ENCODE measurements around the gene DMRTA2. TPM values are rescaled to one million over a fixed set of nuclear protein-coding genes. Genes with fewer than 3 reads are reported as not detected.

Gene DMRTA2
- total and polyA plus RNA-seq, 4 donors, result 0.08 to 0.83 TPM; not detected in 2

- ATAC-seq (ENCODE audit: insufficient read depth, low FRiP score) (no peak), DNase-seq (no peak)
- peaks cover 29 to 88% (median 78%) of the 10 kb centered on the region in 3 donors for H3K27me3 ChIP-seq (ENCODE audit: control insufficient read depth in 3 of 3, insufficient read depth in 3 of 3, low read length in 2 of 3)
- H3K9me3 ChIP-seq (ENCODE audit: control insufficient read depth in 4 of 4, insufficient read depth in 3 of 4, low read length in 3 of 4), result peaks cover 0 to 23% (median 2%) of the 10 kb centered on the region in 4 donors
- no peak for TF ChIP-seq CTCF (IDR thresholded peaks at IDR 0.05; ENCODE audit: control extremely low read depth, extremely low read depth)
- no peak overlapping the region for H3K27ac ChIP-seq (ENCODE audit: low read depth in 1 of 2, low read length in 1 of 2)
- H3K36me3 ChIP-seq (ENCODE audit: control insufficient read depth in 4 of 4, insufficient read depth in 4 of 4, low read length in 4 of 4), result no peaks in the 10 kb centered on the region
- H3K9ac ChIP-seq (ENCODE audit: insufficient read depth in 1 of 2, low read length in 2 of 2), result no peak overlapping the region
- peaks cover 0 to 22% (median 0%) of the 10 kb centered on the region in 5 donors for H3K4me1 ChIP-seq (ENCODE audit: control insufficient read depth in 5 of 5, insufficient read depth in 5 of 5, low read length in 5 of 5)
- WGBS, 2 donors, result 2 to 3% methylated on average over 20 to 25 of the region's 25 CpGs
- no peak overlapping the region for H3K4me3 ChIP-seq
These were observed 7.1 kb downstream of the DMRTA2 start for GRCh38 chr1:50416150-50416527.

GRCh38 chr1:50415235-50416149 lies 7.8 kb downstream of the DMRTA2 start:
- H3K4me1 ChIP-seq (ENCODE audit: control insufficient read depth in 5 of 5, insufficient read depth in 5 of 5, low read length in 5 of 5), result peaks cover 0 to 17% (median 0%) of the 10 kb centered on the region in 5 donors
- H3K4me3 ChIP-seq, result no peak overlapping the region
- WGBS, 2 donors, result 5 to 8% methylated on average over 52 to 56 of the region's 56 CpGs
- H3K9ac ChIP-seq (ENCODE audit: insufficient read depth in 1 of 2, low read length in 2 of 2), result no peak overlapping the region
- DNase-seq, result no peak
- ATAC-seq (ENCODE audit: insufficient read depth, low FRiP score), result no peak
- H3K36me3 ChIP-seq (ENCODE audit: control insufficient read depth in 4 of 4, insufficient read depth in 4 of 4, low read length in 4 of 4), result no peaks in the 10 kb centered on the region
- TF ChIP-seq CTCF (IDR thresholded peaks at IDR 0.05; ENCODE audit: control extremely low read depth, extremely low read depth), result no peak
- peaks cover 0 to 18% (median 2%) of the 10 kb centered on the region in 4 donors for H3K9me3 ChIP-seq (ENCODE audit: control insufficient read depth in 4 of 4, insufficient read depth in 3 of 4, low read length in 3 of 4)
- H3K27ac ChIP-seq (ENCODE audit: low read depth in 1 of 2, low read length in 1 of 2), result no peak overlapping the region
- H3K27me3 ChIP-seq (ENCODE audit: control insufficient read depth in 3 of 3, insufficient read depth in 3 of 3, low read length in 2 of 3), result peaks cover 25 to 86% (median 75%) of the 10 kb centered on the region in 3 donors

GRCh38 chr1:50414853-50415234 lies 8.4 kb downstream of the DMRTA2 start:
- WGBS, 2 donors, result 34 to 35% methylated on average over 7 of the region's 7 CpGs
- no peak overlapping the region for H3K4me3 ChIP-seq
- peaks cover 0 to 18% (median 2%) of the 10 kb centered on the region in 4 donors for H3K9me3 ChIP-seq (ENCODE audit: control insufficient read depth in 4 of 4, insufficient read depth in 3 of 4, low read length in 3 of 4)
- H3K27me3 ChIP-seq (ENCODE audit: control insufficient read depth in 3 of 3, insufficient read depth in 3 of 3, low read length in 2 of 3), result peaks cover 22 to 80% (median 69%) of the 10 kb centered on the region in 3 donors
- H3K27ac ChIP-seq (ENCODE audit: low read depth in 1 of 2, low read length in 1 of 2), result no peak overlapping the region
- TF ChIP-seq CTCF (IDR thresholded peaks at IDR 0.05; ENCODE audit: control extremely low read depth, extremely low read depth), result no peak
- H3K4me1 ChIP-seq (ENCODE audit: control insufficient read depth in 5 of 5, insufficient read depth in 5 of 5, low read length in 5 of 5), result peaks cover 0 to 17% (median 0%) of the 10 kb centered on the region in 5 donors
- no peak for ATAC-seq (ENCODE audit: insufficient read depth, low FRiP score)
- no peak for DNase-seq
- no peak overlapping the region for H3K9ac ChIP-seq (ENCODE audit: insufficient read depth in 1 of 2, low read length in 2 of 2)
- H3K36me3 ChIP-seq (ENCODE audit: control insufficient read depth in 4 of 4, insufficient read depth in 4 of 4, low read length in 4 of 4), result no peaks in the 10 kb centered on the region

All from lung (tissue), 12 donors.